DND-41 (cell line): ENCODE data around the gene ANAPC15.

Source experiments
- ATAC-seq: fragments of 200-7000 bp; cut with Tn5 transposase; 3 replicates; pipeline ENCODE4 v1.9.1; 2021; ENCODE audit warnings: low read depth; ENCODE audit not compliant: insufficient read depth
- DNase-seq: peaks from one replicate; pipeline ENCODE4 v3.0.0-alpha.2; 2020
- H2AFZ ChIP-seq: 2 replicates; pipeline ENCODE4 v1.6.0; 2012; ENCODE audit warnings: low read depth, low read length
- H3K27ac ChIP-seq: 2 replicates; pipeline ENCODE4 v1.5.1; 2012; ENCODE audit warnings: low read length, inconsistent platforms
- H3K27me3 ChIP-seq: fragments of 200-600 bp; sonication (generic); 2 replicates; pipeline ENCODE4 v1.6.0; 2012; ENCODE audit warnings: low read length, mild to moderate bottlenecking, inconsistent platforms; ENCODE audit not compliant: insufficient read depth, poor library complexity
- H3K36me3 ChIP-seq: 2 replicates; pipeline ENCODE4 v1.5.1; 2012; ENCODE audit warnings: low read length, inconsistent platforms; ENCODE audit not compliant: insufficient read depth
- H3K4me1 ChIP-seq: 2 replicates; pipeline ENCODE4 v1.5.1; 2012; ENCODE audit warnings: mild to moderate bottlenecking, low read length; ENCODE audit not compliant: insufficient read depth
- H3K4me2 ChIP-seq: 2 replicates; pipeline ENCODE4 v1.6.0; 2012; ENCODE audit warnings: mild to moderate bottlenecking, moderate library complexity, low read length, inconsistent platforms; ENCODE audit not compliant: insufficient read depth
- H3K4me3 ChIP-seq, 2 experiments: fragments of 200-600 bp in 1 of 2; shearing (Covaris generic) in 1 of 2; 2 replicates each; pipeline ENCODE4 v1.5.1; 2012 to 2016; ENCODE audit warnings: inconsistent platforms in 2 of 2, low read length in 2 of 2, mild to moderate bottlenecking in 2 of 2, low read depth in 1 of 2, moderate library complexity in 1 of 2
- H3K79me2 ChIP-seq: 2 replicates; pipeline ENCODE4 v1.6.0; 2012; ENCODE audit warnings: low read length, inconsistent platforms; ENCODE audit not compliant: insufficient read depth
- H3K9ac ChIP-seq: 2 replicates; pipeline ENCODE4 v1.6.0; 2012; ENCODE audit warnings: low read depth, mild to moderate bottlenecking, inconsistent platforms, low read length, moderate library complexity
- H3K9me3 ChIP-seq: 2 replicates; pipeline ENCODE4 v1.5.1; 2012; ENCODE audit warnings: low read length, moderate library complexity, mild to moderate bottlenecking, inconsistent platforms; ENCODE audit not compliant: insufficient read depth, severe bottlenecking
- H4K20me1 ChIP-seq: 2 replicates; pipeline ENCODE4 v1.6.0; 2012; ENCODE audit warnings: low read length; ENCODE audit not compliant: insufficient read depth
- CTCF ChIP-seq: IDR thresholded peaks from 2 replicates; pipeline ENCODE4 v1.5.1; 2012; ENCODE audit warnings: borderline replicate concordance, low read length, moderate library complexity, mild to moderate bottlenecking; ENCODE audit not compliant: poor library complexity, severe bottlenecking; ENCODE audit errors: extremely low read depth
- EZH2 ChIP-seq: IDR thresholded peaks from 3 replicates; pipeline ENCODE4 v1.6.1; 2012; ENCODE audit warnings: borderline replicate concordance, low read depth, mild to moderate bottlenecking, moderate library complexity, low read length, inconsistent platforms; ENCODE audit not compliant: severe bottlenecking

ANAPC15 gene

GRCh38 chr11:72069200-72069599 is 43.3 kb downstream of the ANAPC15 start:
- H3K36me3 ChIP-seq: peaks cover 48% of the 10 kb centered on the region
- no peaks in the 10 kb centered on the region for H3K9me3 ChIP-seq
- TF ChIP-seq EZH2: no peak
- no peak for TF ChIP-seq CTCF
- H2AFZ ChIP-seq: no peak overlapping the region
- no peak for ATAC-seq
- peaks cover 8% of the 10 kb centered on the region for H3K4me1 ChIP-seq
- H3K4me3 ChIP-seq: no peak overlapping the region
- H3K9ac ChIP-seq: no peak overlapping the region
- H3K4me2 ChIP-seq: no peak overlapping the region
- peaks cover 50% of the 10 kb centered on the region for H4K20me1 ChIP-seq
- no peaks in the 10 kb centered on the region for H3K27me3 ChIP-seq
- no peak overlapping the region for H3K27ac ChIP-seq
- peaks cover 93% of the 10 kb centered on the region for H3K79me2 ChIP-seq
- no peak for DNase-seq

GRCh38 chr11:72067676-72068075 is 44.8 kb downstream of the ANAPC15 start:
- peaks cover 53% of the 10 kb centered on the region for H4K20me1 ChIP-seq
- H3K9ac ChIP-seq: no peak overlapping the region
- ATAC-seq (no peak), DNase-seq (no peak)
- no peaks in the 10 kb centered on the region for H3K9me3 ChIP-seq
- H3K4me2 ChIP-seq: no peak overlapping the region
- no peak overlapping the region for H3K27ac ChIP-seq
- H3K36me3 ChIP-seq: peaks cover 60% of the 10 kb centered on the region
- peaks cover 94% of the 10 kb centered on the region for H3K79me2 ChIP-seq
- H3K27me3 ChIP-seq: no peaks in the 10 kb centered on the region
- TF ChIP-seq CTCF (no peak), EZH2 (no peak)
- H3K4me1 ChIP-seq: peaks cover 8% of the 10 kb centered on the region
- H2AFZ ChIP-seq: no peak overlapping the region
- H3K4me3 ChIP-seq: no peak overlapping the region

DNA sequence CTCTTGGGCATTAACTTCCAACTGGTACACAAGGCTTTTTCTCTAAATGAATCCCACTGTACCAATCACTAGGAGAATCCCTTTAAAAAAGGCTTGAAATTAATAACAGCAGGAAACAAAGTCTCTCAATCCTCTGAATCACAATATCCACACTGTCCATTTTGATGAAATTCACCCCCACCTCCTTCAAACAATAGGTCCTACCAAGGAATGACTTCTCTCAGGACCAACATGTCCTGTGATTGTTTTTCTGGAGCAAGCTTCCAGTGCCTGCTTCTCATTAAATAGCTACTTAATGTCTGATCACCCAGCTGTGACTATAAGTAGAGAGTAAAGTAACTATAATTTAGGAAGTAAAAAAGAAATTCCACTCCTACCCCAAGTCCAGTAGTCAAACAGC is 45.2 kb downstream of the ANAPC15 start:
- Histone ChIP-seq H3K36me3 (peaks cover 64% of the 10 kb centered on the region), H3K9me3 (no peaks in the 10 kb centered on the region), H3K4me2 (no peak overlapping the region), H3K27ac (no peak overlapping the region), H3K9ac (no peak overlapping the region), H4K20me1 (peaks cover 49% of the 10 kb centered on the region), H3K4me3 (no peak overlapping the region), H3K4me1 (peaks cover 5% of the 10 kb centered on the region), H3K27me3 (no peaks in the 10 kb centered on the region), H2AFZ (no peak overlapping the region), H3K79me2 (peaks cover 94% of the 10 kb centered on the region)
- TF ChIP-seq EZH2 (no peak), CTCF (no peak)
- no peak for ATAC-seq
- no peak for DNase-seq

GRCh38 chr11:72066855-72067254 is 45.6 kb downstream of the ANAPC15 start:
- Histone ChIP-seq H2AFZ (no peak overlapping the region), H3K27ac (no peak overlapping the region), H3K79me2 (peaks cover 94% of the 10 kb centered on the region), H3K9ac (no peak overlapping the region), H4K20me1 (peaks cover 45% of the 10 kb centered on the region), H3K9me3 (no peaks in the 10 kb centered on the region), H3K4me2 (no peak overlapping the region), H3K4me1 (peaks cover under 1% of the 10 kb centered on the region; the same call in 1 of the 2 replicates), H3K4me3 (no peak overlapping the region), H3K36me3 (peaks cover 64% of the 10 kb centered on the region), H3K27me3 (no peaks in the 10 kb centered on the region)
- ATAC-seq (no peak), DNase-seq (no peak)
- TF ChIP-seq EZH2: no peak
- no peak for TF ChIP-seq CTCF
